Measurements from ENCODE around the gene TMEM273.

- TF ChIP-seq POLR2A (IDR thresholded peaks at IDR 0.05) (no peak), CTCF (IDR thresholded peaks at IDR 0.05) (no peak), EP300 (IDR thresholded peaks at IDR 0.05) (no peak)
Observed at GRCh38 chr10:49139846-49140195, 48.4 kb downstream of the TMEM273 start.

All from ovary (tissue), 3 donors.